Effector CD8-positive, alpha-beta T cell (primary cell): ENCODE data around the gene KCNJ3.
"Not testable (repeated sequence)": the region's sequence is repeated elsewhere in the genome, so short reads cannot be mapped to it uniquely, and the experiment has no call there.

Source experiments
- DNase-seq: peaks from one replicate; lab custom pipeline; 2025; lab: John Stamatoyannopoulos, UW

The KCNJ3 gene

DNA sequence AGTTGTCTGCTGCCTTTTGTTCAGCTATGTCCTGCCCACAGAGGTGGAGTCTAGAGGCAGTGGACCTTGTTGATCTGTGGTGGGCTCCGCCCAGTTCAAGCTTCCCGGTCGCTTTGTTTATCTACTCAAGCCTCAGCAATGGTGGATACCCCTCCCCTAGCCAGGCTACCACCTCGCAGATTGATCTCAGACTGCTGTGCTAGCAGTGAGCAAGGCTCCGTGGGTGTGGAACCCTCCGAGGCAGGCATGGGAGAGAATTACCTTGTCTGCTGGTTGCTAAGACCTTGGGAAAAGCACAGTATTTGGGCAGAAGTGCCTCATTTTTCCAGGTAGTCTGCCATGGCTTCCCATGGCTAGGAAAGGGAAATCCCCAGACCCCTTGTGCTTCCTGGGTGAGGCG, 146.0 kb downstream of the KCNJ3 start:
- no peak for DNase-seq

DNA sequence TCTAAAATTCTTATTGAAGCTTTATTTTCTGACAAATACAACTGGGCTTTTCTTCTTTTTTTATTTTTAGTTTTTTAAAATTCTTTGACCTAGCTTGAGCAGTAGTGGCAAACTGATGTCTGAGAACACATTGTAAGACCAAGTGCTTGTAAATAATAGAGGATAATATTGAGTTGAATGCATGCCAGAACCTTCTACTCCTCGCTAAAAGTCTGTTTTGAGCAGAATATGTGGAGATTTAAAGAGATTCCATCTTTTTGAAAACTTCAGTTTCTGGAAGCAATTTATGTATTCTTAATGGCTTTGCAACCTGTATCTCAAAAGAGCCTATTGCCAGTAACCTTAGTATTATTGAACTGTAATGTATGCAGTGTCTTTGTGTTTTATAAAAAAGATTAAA, 148.3 kb downstream of the KCNJ3 start:
- no peak for DNase-seq

DNA sequence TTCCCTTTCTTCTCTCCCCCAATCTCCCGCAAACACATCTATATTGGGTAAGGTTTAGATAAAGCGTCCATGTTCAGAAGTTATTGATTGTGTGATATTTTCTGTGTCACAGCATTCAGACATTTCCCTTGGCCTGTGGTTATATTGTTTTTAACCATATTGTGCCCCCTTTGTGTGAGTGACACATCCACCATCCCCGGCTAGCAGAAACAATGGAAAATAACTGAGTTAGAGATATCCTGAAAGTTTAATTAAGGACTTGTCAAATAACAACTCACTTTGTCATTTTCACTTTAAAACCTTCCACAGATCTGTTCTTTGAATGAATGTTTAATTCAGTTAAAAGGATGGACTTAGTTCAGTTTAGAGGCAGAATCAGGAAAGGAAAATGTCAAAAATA, 151.0 kb downstream of the KCNJ3 start:
- DNase-seq = no peak

DNA sequence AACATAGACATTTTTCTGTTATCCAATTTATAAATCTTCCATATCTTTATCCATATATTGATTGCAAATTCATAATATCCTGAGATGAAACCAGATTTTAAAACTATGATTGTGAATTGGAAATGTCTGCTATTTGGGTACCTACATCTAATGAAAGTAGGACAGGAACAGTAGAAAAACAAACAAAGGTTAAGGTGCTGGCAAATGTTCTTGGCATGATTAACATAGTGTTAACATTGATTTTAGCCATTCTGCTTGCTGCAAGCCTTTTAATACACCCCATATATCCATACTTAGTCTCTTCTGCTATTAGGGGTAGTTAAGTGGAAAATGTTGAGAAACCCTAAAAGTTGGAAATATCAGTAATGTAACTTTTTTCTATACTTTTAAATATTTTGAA, 152.0 kb downstream of the KCNJ3 start:
- DNase-seq = no peak

DNA sequence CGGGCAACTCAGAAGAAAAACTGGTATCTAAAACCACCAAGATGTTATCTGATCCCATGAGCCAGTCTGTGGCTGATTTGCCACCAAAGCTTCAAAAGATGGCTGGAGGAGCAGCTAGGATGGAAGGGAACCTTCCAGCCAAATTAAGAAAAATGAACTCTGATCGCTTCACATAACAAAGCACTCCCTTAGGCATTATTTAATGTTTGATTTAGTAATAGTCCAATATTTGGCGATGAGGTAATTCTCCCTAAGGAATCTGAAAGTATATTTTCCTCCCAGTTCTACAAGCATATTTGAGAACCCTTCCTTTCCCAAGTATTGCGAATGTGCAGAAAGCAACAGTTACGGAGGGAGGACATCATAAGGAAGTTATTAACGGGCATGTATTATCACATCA, 156.6 kb downstream of the KCNJ3 start:
- DNase-seq = no peak

DNA sequence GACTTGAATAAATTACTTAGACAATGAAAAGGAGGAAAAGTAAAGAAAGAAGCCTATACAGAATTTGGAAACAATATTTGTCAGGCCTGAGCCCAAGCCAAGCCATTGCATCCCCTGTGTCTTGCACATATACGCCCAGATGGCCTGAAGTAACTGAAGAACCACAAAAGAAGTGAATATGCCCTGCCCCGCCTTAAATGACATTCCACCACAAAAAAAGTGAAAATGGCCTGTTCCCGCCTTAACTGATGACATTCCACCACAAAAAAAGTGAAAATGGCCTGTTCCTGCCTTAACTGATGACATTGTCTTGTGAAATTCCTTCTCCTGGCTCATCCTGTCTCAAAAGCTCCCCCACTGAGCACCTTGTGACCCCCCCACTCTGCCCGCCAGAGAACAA, 168.7 kb downstream of the KCNJ3 start:
- not testable (repeated sequence) for DNase-seq

DNA sequence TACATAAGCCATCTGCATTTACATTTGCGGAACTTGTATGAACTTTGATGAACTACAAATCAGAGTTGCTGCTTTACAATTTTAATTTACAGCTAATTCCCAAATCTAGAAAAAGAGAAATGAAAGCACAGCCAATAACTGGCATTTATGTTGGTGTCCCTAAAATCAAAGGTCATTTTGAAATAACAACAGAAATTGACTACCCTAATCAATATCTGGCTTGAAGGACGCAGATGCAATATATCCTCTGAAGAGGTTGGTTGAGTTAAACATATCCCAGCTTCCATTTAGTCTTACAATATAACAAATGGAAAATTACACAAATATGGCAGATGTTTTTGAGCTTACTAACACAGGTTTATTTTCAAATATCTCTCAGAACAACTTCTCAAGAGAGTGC, 177.5 kb downstream of the KCNJ3 start:
- DNase-seq = no peak

DNA sequence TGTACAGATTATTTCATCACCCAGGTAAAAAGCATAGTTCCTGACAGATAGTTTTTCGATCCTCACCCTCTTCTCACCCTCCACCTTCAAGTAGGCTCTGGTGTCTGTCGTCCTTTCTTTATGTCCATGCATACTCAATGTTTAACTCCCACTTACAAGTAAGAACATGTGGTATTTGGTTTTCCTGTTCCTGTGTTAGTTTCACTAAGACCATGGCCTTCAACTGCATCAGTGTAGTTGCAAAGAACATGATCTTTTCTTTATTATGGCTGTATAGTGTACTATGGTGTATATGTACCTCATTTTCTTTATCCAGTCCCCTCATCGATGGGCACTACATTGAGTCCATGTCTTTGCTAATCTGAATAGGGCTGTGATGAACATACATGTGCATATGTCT, 184.2 kb downstream of the KCNJ3 start:
- DNase-seq = no peak

DNA sequence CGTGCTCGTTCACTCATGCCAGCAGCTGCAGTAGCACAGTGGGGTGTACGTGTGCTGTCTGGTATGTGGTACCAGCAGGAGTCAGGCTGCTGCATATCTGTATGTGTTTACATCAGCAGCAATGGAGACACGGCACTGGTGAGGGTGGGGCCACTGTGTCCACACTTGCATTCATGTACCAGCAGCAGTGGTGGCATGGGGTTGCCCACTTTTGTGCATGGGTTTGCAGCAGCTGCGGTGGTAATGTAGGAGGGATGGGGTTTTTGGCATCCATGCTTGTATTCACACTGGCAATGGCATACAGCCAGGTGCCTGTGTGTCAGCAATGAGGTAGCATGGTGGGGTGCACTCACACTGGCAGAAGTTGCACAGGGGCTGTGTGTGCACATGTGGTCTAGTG, 187.8 kb downstream of the KCNJ3 start:
- no peak for DNase-seq

DNA sequence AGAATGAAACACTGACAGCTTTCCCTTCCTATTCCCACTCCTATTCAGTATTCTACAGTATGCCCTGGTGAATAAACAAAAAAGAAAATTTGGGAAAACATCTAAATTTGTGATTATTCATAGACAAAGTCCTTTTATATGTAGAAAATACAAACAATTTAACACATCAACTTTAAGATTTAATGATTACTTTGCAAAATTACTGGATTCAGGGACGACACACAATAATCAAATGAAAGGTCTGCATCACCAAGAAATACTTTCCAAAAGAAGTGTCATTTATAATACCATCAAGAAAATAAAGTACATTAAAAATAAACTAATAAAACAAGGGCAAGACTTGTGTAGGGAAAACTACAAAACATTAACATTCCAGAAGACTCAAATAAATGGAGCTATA, 199.8 kb downstream of the KCNJ3 start:
- no peak for DNase-seq

DNA sequence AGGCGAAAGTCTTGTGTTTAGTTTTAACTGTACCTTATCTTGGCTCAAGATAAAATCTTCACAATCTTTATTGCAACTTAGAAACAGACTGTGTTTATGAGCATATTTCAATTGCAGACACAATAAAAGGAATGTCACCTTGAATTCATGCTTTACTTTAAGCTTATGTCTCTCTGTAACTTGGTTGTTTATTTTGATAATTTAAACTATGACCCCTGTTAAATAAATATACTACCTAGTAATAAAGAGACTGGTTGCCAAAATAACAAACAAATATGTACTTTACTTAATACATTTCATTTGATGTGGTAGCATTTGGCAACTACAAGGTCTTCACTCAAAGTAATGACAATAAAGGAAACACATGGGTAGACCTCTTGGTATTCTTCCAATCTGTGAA, 202.6 kb downstream of the KCNJ3 start:
- DNase-seq = no peak
